Loucy (cell line): ENCODE results near the gene ACER2.
"Not testable (repeated sequence)": the region's sequence is repeated elsewhere in the genome, so short reads cannot be mapped to it uniquely, and the experiment has no call there.

Experiments
- H2AFZ ChIP-seq: fragments of 200-600 bp; sonication (generic); 2 replicates; pipeline ENCODE4 v1.6.0; 2016; ENCODE audit warnings: antibody characterized with exemption, mild to moderate bottlenecking, low read length, moderate library complexity
- H3F3A ChIP-seq: fragments of 200-600 bp; 2 replicates; pipeline ENCODE4 v1.6.0; 2016; ENCODE audit warnings: antibody characterized with exemption, low read depth, mild to moderate bottlenecking
- H3K27me3 ChIP-seq: fragments of 200-600 bp; sonication (generic); 2 replicates; pipeline ENCODE4 v1.6.1; 2014; ENCODE audit warnings: low read length, mild to moderate bottlenecking; ENCODE audit not compliant: insufficient read depth, poor library complexity, severe bottlenecking
- H3K36me3 ChIP-seq: fragments of 200-600 bp; sonication (generic); 2 replicates; pipeline ENCODE4 v1.6.1; 2016; ENCODE audit warnings: low read length; ENCODE audit not compliant: insufficient read depth
- H3K4me1 ChIP-seq: fragments of 200-600 bp; sonication (generic); 2 replicates; pipeline ENCODE4 v1.5.1; 2014; ENCODE audit warnings: low read length, mild to moderate bottlenecking; ENCODE audit not compliant: insufficient read depth, poor library complexity, severe bottlenecking
- H3K4me2 ChIP-seq: fragments of 200-600 bp; sonication (generic); 2 replicates; pipeline ENCODE4 v1.6.0; 2014; ENCODE audit warnings: antibody characterized with exemption, low read length, low read depth, mild to moderate bottlenecking; ENCODE audit not compliant: poor library complexity, severe bottlenecking
- H3K4me3 ChIP-seq: fragments of 200-600 bp; sonication (generic); 2 replicates; pipeline ENCODE4 v1.5.1; 2014; ENCODE audit warnings: low read length, mild to moderate bottlenecking, mixed read lengths; ENCODE audit not compliant: poor library complexity, severe bottlenecking
- H3K79me2 ChIP-seq: fragments of 200-600 bp; sonication (generic); 2 replicates; pipeline ENCODE4 v1.6.1; 2014; ENCODE audit warnings: low read length; ENCODE audit not compliant: insufficient read depth
- H3K9ac ChIP-seq: fragments of 200-600 bp; sonication (generic); 2 replicates; pipeline ENCODE4 v1.6.0; 2014; ENCODE audit warnings: mild to moderate bottlenecking, low read depth, low read length, moderate library complexity; ENCODE audit not compliant: poor library complexity, severe bottlenecking
- H3K9me2 ChIP-seq: fragments of 200-600 bp; sonication (generic); replicated peaks from 2 replicates; pipeline ENCODE4 v1.6.1; 2016; ENCODE audit warnings: low read depth, low read length, mixed read lengths
- H3K9me3 ChIP-seq: fragments of 200-600 bp; sonication (generic); 2 replicates; pipeline ENCODE4 v1.6.1; 2014; ENCODE audit warnings: mild to moderate bottlenecking, antibody characterized with exemption, low read length, low read depth; ENCODE audit not compliant: insufficient read depth
- H4K20me1 ChIP-seq: fragments of 200-600 bp; sonication (generic); 2 replicates; pipeline ENCODE4 v1.6.0; 2014; ENCODE audit warnings: antibody characterized with exemption, low read length, mild to moderate bottlenecking; ENCODE audit not compliant: insufficient read depth, poor library complexity, severe bottlenecking
- EZH2phosphoT487 ChIP-seq: fragments of 200-600 bp; IDR thresholded peaks from 2 replicates; pipeline ENCODE4 v1.6.1; 2018; ENCODE audit warnings: antibody characterized with exemption, mild to moderate bottlenecking, moderate library complexity, borderline replicate concordance
- TF ChIP-seq, protein P1 (sequence below): fragments of 200-600 bp; sonication (generic); conservative IDR thresholded peaks from 2 replicates; pipeline ENCODE4 v1.5.1; 2014; ENCODE audit warnings: mild to moderate bottlenecking, antibody characterized with exemption, low read length

ACER2 gene

DNA sequence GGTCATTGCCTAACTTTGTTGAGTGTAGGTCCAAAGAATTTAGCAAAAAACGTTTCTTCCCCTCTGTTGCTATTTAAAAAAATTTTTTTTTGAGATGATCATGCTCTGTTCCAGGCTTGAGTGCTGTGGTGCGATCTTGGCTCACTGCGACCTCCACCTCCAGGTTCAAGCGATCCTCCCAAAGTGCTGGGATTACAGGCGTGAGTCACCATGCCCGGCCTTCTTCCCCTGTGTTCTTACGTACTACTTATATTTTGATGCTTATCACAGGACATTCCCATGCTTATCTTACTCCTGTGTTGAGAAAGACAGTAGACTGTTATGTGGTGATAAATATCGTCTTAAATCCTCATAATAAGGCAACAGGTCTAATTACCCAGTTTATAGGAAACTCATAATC, 2.5 kb downstream of the ACER2 start:
- no peak for TF ChIP-seq EZH2phosphoT487
- Histone ChIP-seq H3K36me3 (no peaks in the 10 kb centered on the region), H3F3A (no peaks in the 10 kb centered on the region), H3K9ac (no peak overlapping the region), H3K4me3 (no peak overlapping the region), H3K4me2 (peak overlapping the region; percentile 99), H4K20me1 (no peaks in the 10 kb centered on the region), H3K9me2 (no peaks in the 10 kb centered on the region), H2AFZ (no peak overlapping the region), H3K79me2 (peaks cover 16% of the 10 kb centered on the region; the same call in 1 of the 2 replicates), H3K9me3 (no peaks in the 10 kb centered on the region), H3K4me1 (peaks cover 30% of the 10 kb centered on the region), H3K27me3 (peaks cover 5% of the 10 kb centered on the region)

DNA sequence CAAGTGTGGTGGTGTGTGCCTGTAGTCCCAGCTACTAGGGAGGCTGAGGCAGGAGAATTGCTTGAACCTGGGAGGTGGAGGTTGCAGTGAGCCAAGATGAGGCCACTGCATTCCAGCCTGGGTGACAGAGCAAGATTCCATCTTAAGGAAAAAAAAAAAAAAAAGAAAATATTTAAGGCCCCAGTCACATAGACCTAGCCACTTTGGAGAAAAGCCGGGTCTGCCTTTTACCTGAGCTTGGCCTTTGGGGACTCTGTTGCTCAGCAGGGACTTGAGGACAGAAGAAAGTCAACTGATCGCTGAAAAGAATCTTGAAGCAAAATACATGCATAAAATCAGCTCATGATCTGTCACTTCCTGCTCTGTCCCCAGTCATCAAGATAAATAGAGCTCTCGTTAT, 4.6 kb downstream of the ACER2 start:
- H2AFZ ChIP-seq, H3K9ac ChIP-seq, H3K9me3 ChIP-seq, H3F3A ChIP-seq, H3K4me2 ChIP-seq, H3K36me3 ChIP-seq, H3K27me3 ChIP-seq, H3K4me3 ChIP-seq, H3K9me2 ChIP-seq, H4K20me1 ChIP-seq: not testable (repeated sequence)
- Histone ChIP-seq H3K79me2 (peaks cover 16% of the 10 kb centered on the region; the same call in 1 of the 2 replicates), H3K4me1 (peaks cover 30% of the 10 kb centered on the region)

DNA sequence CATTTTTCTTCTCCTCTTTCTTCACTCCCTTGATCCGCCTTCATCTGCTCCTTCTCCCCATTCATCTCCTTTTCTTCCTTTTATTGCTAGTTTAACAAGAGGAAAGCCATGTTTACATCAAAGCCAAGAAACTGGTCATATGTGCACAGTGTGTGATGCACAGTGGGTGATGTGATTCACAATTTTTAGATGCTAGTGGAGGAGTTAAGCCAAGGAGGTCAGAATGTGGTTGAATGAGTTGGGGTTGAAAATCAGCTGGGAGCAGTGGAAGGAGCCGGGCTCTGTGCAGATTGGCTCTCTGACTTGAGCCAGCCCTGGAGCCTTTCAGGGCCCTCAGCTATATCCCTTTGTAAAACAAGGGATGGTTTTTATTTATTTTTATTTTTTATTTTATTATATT, 7.3 kb downstream of the ACER2 start:
- Histone ChIP-seq H3F3A (no peaks in the 10 kb centered on the region), H3K4me1 (peaks cover 8% of the 10 kb centered on the region), H4K20me1 (no peaks in the 10 kb centered on the region), H3K9ac (no peak overlapping the region), H3K27me3 (no peaks in the 10 kb centered on the region), H3K4me3 (no peak overlapping the region), H3K9me3 (no peaks in the 10 kb centered on the region), H3K79me2 (no peaks in the 10 kb centered on the region), H3K4me2 (no peak overlapping the region), H3K9me2 (no peaks in the 10 kb centered on the region), H3K36me3 (no peaks in the 10 kb centered on the region), H2AFZ (no peak overlapping the region)
- TF ChIP-seq, protein P1, sequence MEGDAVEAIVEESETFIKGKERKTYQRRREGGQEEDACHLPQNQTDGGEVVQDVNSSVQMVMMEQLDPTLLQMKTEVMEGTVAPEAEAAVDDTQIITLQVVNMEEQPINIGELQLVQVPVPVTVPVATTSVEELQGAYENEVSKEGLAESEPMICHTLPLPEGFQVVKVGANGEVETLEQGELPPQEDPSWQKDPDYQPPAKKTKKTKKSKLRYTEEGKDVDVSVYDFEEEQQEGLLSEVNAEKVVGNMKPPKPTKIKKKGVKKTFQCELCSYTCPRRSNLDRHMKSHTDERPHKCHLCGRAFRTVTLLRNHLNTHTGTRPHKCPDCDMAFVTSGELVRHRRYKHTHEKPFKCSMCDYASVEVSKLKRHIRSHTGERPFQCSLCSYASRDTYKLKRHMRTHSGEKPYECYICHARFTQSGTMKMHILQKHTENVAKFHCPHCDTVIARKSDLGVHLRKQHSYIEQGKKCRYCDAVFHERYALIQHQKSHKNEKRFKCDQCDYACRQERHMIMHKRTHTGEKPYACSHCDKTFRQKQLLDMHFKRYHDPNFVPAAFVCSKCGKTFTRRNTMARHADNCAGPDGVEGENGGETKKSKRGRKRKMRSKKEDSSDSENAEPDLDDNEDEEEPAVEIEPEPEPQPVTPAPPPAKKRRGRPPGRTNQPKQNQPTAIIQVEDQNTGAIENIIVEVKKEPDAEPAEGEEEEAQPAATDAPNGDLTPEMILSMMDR: no peak
- TF ChIP-seq EZH2phosphoT487: no peak

DNA sequence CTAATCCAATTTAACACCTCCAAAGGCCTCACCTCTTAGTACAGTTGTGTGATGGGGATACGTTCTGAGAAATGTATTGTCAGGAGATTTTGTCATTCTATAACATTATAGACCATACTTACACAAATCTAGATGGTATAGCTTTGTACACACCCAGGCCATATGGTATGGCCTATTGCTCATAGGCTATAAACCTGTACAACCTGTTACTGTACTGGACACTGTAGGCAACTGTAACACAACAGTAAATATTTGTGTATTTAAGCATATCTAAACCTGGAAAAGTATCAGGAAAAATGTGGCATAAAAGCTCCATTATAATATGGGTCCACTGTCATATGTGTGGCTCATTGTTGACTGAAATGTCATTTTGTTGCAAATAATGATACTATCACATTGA, 12.1 kb downstream of the ACER2 start:
- H2AFZ ChIP-seq: no peak overlapping the region
- H3K9me2 ChIP-seq: no peaks in the 10 kb centered on the region
- no peaks in the 10 kb centered on the region for H4K20me1 ChIP-seq
- H3K36me3 ChIP-seq: no peaks in the 10 kb centered on the region
- no peaks in the 10 kb centered on the region for H3K79me2 ChIP-seq
- no peaks in the 10 kb centered on the region for H3K9me3 ChIP-seq
- no peaks in the 10 kb centered on the region for H3K27me3 ChIP-seq
- no peaks in the 10 kb centered on the region for H3F3A ChIP-seq
- no peak overlapping the region for H3K9ac ChIP-seq
- H3K4me1 ChIP-seq: no peaks in the 10 kb centered on the region
- H3K4me2 ChIP-seq: no peak overlapping the region
- no peak overlapping the region for H3K4me3 ChIP-seq
- TF ChIP-seq, protein P1: no peak
- no peak for TF ChIP-seq EZH2phosphoT487
